KBM-7 (cell line): ENCODE measurements around the gene LEKR1.
"Not testable (repeated sequence)": the region's sequence is repeated elsewhere in the genome, so short reads cannot be mapped to it uniquely, and the experiment has no call there.

Source experiments
- DNase-seq: peaks from one replicate; pipeline ENCODE4 v3.0.0-alpha.2; 2015
- in situ Hi-C: fragments of 300-500 bp; cut with MboI; formaldehyde crosslinking; loops from 2 replicates; pipeline ENCODE4 v1.14.3; 2020; ENCODE audit warnings: low sequenced_read_pairs, low pct_unique_long_range_greater_than_20kb, mixed read lengths

The LEKR1 gene

GRCh38 chr3:156957715-156958114, 131.6 kb downstream of the LEKR1 start:
- in situ Hi-C loops = no loop called here
- no peak for DNase-seq

DNA sequence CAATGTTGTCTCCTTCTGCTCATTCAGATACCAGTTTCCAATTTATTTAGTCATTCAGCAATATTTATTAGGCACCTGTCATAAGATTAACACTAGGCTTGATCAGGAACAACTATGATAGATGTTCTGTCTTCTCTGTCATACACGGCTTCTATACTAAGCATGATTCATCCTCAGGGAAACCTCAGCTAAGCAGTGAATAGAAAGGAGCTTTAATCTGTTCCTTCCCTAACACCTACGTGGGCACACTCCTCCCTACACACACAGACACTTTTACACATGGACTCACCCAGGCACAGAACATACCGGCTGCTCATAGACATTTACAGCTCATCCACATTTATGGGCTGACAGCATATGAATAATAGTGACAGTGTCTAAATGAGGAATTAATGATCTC, 136.9 kb downstream of the LEKR1 start:
- in situ Hi-C loops = no loop called here
- DNase-seq = no peak

GRCh38 chr3:156964577-156964976, 138.4 kb downstream of the LEKR1 start:
- no peak for DNase-seq
- in situ Hi-C loops = no loop called here

- in situ Hi-C loops, DNase-seq: not testable (repeated sequence)
These were observed 140.2 kb downstream of the LEKR1 start for GRCh38 chr3:156966349-156966748.

GRCh38 chr3:156973954-156974353, 147.8 kb downstream of the LEKR1 start:
- in situ Hi-C loops = no loop called here
- no peak for DNase-seq

DNA sequence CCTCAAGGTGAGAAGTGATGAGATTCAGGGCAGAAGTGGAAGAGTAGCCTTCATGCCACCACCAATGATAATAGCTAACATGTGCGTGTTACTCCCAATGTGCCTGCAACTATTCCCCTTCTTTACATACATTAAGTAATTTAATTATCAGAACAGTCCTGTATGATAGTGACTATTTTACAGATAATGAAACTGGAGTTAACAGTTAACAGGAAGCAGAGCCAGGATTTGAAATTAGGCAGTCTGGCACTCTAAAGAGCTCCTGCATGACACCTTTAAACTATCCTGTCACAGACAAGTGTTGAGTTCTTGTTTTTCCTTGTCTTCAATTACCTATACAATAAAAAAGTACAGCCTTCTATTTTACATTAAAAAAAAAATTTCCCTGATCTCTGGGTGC, 148.8 kb downstream of the LEKR1 start:
- no peak for DNase-seq
- in situ Hi-C loops = no loop called here

- in situ Hi-C loops = no loop called here
- DNase-seq = no peak
These were observed 149.6 kb downstream of the LEKR1 start for GRCh38 chr3:156975721-156976120.

- no peak for DNase-seq
- in situ Hi-C loops = no loop called here
These were observed 150.8 kb downstream of the LEKR1 start for GRCh38 chr3:156976933-156977332.

GRCh38 chr3:156978481-156978961, 152.4 kb downstream of the LEKR1 start:
- in situ Hi-C loops = no loop called here
- peak; percentile 16 for DNase-seq

GRCh38 chr3:156981005-156981404, 154.9 kb downstream of the LEKR1 start:
- in situ Hi-C loops = no loop called here
- no peak for DNase-seq

- DNase-seq = no peak
- in situ Hi-C loops = no loop called here
These were observed 157.4 kb downstream of the LEKR1 start for GRCh38 chr3:156983559-156983958.

DNA sequence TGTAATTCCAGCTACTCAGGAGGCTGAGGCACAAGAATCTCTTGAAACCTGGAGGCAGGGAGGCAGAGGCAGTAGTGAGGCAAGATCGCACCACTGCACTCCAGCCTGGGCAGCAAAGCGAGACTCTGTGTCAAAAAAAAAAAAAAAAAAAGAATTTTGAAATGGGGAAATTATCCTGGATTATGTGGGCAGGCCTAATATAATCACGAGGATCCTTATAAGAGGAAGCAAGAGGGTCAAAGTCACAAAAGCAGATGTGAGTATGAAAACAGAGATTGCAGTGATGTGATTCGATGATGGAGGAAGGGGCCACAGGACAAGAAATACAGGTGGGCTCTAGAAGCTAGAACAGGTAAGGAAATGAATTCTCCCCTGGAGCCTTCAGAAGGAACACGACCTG, 159.6 kb downstream of the LEKR1 start:
- no peak for DNase-seq
- in situ Hi-C loops = no loop called here

DNA sequence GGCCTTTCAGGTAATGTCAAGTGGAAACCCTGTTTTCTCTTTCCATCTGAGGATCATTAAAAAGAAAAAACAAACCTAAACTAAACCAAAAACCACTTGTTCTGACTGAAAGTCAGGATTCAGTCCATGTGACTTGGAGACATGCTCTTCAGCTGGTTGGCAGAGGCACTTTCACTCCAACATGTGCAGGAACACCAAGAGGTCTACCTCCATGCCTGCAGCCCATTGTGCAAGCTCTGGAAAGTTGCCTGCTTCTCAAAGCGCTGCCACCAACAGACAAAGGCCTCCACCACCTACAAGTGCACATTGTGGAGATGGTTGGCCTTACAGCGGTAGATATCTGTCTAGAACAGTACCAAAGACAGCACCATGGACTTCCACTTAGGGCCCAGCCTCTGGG, 161.8 kb downstream of the LEKR1 start:
- DNase-seq = no peak
- in situ Hi-C loops = no loop called here

DNA sequence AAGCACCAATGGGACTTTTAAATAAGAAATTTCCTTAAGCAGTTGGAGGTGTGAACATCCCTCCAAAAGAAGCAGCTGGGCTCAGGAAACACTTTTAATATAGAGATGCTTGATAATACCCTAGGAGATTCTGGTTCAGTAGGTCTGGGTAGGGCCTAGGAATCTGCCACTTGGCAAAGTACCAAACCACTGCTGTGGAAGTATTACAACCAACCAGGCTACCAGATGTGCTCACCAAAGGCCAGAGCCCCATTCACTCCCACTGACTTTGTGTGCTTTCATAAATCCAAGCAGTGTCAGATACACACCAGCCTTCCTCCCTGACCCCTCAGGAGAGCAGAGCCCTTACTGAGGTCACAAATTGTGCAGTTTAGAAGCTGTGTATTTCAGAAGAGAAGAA, 171.2 kb downstream of the LEKR1 start:
- no peak for DNase-seq
- in situ Hi-C loops = no loop called here

GRCh38 chr3:157001221-157001957, 175.2 kb downstream of the LEKR1 start:
- no peak for DNase-seq
- in situ Hi-C loops = no loop called here

DNA sequence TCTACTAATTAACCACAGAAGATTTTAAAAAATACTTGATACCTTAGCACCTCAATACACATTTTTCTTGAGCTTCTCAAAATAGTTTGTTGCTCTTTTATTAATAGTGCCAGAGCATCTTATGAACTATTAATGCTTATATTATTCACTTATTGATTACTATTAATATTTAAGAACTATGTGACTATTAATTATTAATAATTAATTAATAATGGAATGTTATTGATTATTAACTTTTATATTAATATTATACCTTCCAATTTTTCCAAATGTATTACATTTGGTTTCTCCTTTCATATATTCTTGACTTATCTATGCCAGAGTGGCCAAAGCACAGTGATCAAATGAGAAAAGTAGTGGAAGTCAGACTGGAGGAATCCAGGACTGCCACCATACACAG, 195.5 kb downstream of the LEKR1 start:
- in situ Hi-C loops = no loop called here
- DNase-seq = no peak

- in situ Hi-C loops = no loop called here
- no peak for DNase-seq
These were observed 197.1 kb downstream of the LEKR1 start for GRCh38 chr3:157023226-157023625.

DNA sequence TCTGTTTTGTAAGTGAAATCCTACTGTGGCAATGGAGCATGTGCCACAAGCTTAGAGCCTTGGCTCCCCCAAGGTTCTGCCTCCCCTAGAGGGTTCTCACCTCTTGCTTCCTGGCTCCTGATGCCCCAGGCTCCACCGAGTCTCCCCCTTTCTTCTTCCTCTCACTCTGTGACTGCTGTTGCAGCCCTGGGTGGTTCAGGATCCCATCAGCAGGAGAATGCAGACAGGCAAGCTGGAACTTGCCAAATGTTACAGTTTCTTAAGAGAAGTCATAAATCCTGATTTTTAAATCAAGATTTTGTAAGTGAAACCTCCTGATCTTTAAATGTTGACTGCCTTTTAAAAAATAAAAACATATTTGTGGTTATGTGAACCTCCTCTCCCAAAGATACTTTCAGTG, 199.9 kb downstream of the LEKR1 start:
- in situ Hi-C loops = no loop called here
- DNase-seq = no peak

- DNase-seq = no peak
- in situ Hi-C loops = no loop called here
These were observed 201.9 kb downstream of the LEKR1 start for GRCh38 chr3:157027861-157028745.

DNA sequence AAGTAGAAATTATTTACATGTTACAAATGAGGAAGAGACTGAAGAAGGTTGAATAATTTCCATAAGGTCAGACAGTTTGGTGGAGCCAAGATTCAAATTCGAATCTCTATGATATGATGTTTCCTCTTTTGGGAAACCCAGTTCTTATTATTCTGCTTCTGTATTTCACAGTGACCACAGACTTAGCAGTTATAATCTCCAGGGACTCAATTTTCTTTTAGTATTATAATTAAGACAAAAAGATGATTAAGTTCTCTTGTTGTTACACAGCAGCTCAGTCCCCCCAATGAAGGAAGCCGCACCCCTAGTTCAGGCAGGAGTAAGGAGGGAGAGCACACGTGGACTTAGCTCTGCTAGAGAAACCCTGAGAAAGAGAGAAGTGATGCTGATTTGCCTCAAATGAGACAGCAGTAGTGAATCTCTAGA, 203.2 kb downstream of the LEKR1 start:
- in situ Hi-C loops = no loop called here
- DNase-seq = peak; percentile 7
